HL-60/S4 treated with retinoic acid at 250 ng/mL for 4 days and 3 days (cell line): ENCODE data around the gene EXOC6.
"Not testable (repeated sequence)": the region's sequence is repeated elsewhere in the genome, so short reads cannot be mapped to it uniquely, and the experiment has no call there.

Experiments used
- in situ Hi-C: fragments of 300-500 bp; cut with MboI; formaldehyde crosslinking; loops from 2 replicates; pipeline ENCODE4 v1.7.0; 2022; ENCODE audit warnings: low sequenced_read_pairs

Gene EXOC6

DNA sequence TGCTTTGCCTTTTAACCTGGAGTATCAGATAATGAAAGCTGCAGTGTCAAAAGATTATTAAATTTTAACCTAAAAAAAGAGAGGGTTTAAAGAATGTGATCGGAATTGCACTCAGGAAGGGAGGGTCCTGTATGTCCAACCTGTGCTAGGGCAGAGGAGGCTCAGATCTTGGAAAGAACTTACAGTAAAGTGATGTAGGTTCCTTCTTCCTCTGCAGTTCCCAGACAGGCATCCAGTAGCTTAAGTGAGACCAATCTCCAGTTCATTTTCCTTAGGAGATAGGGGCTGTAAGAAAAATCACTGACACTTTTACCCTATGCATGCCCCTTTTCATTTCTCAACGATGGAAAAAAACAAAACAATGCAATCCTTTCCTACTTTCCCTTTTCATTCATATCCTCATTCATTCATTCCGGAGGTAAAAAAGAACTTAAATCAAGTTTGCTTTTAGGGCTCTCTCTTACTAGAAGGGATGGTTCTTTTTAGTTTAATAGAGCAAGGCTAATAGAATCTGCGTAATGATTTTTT lies 28.3 kb downstream of the EXOC6 start:
- in situ Hi-C loops = no loop called here

DNA sequence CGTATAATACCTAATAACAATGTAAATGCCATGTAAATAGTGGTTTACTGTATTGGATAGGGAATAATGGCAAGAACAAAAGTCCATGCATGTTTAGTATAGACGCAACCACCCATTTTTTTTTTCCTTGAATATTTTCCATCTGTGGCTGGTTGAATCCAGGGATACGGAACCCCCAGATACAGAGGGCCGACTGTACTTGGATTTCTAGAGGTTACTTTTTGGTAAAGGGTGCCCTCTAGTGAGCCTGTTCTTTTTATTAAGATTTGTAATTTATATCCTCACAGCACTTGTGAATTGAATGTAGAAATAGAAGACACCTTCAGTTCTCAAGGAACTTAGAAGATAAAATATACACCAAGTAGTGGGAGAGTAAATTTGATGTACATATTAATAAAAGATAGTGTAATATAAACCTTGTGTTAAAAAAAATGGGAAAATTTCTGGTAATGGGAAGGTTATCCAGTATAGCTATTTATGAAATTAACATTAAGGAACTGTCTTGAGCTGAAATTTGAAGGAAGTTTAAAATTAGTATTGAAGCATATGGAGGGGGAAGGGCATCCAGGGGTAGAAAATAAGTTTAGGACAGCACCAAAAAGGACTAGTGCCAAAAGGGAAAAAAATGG lies 32.0 kb downstream of the EXOC6 start:
- in situ Hi-C loops = no loop called here

DNA sequence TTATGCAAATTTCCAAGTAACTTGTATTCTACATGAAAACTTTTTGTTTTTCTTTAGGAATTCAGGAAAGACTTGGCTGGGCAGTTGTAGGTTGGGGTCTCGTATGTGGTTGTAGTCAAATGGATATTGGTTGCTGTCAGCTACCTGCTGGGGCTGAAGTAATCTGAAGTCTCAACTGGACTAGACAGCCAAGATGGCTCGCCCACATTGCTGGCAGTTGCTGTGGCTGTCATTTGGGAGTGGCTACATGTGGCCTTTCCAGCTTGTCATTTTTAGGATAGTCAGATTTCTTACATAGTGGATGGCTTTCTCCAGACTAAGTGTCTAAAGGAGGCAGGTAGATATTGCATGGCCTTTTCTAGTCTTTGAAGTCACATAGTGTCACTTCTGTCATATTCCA lies 32.6 kb downstream of the EXOC6 start:
- in situ Hi-C loops = no loop called here

DNA sequence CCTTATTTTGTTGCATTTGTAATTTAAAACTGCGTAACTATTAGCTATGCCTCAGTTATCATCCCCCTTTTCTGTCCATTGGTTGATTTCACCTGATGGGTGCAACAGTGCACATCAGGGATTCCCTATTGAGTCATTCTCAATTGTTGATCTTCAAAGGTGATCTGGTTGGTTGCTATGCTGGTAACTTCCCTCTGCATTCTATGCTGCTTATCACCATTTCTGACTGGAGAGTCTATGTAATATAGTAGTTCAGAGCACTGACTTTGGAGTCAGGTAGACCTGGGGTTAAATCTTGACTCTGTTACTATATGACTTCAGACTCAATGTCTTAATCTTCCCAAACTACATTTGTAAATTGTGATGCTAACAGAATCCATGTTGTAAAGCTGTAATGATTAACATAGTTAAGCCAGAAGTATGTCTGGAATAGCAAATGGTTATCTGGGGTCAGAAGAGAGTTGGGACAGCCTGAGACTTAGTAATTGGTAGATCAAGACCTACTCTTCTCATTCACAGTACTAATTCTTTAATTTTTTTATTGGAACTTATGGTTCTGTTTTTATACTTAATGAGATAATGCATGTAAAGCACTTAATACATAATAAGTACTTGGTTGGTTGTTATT lies 38.1 kb downstream of the EXOC6 start:
- in situ Hi-C loops = no loop called here

DNA sequence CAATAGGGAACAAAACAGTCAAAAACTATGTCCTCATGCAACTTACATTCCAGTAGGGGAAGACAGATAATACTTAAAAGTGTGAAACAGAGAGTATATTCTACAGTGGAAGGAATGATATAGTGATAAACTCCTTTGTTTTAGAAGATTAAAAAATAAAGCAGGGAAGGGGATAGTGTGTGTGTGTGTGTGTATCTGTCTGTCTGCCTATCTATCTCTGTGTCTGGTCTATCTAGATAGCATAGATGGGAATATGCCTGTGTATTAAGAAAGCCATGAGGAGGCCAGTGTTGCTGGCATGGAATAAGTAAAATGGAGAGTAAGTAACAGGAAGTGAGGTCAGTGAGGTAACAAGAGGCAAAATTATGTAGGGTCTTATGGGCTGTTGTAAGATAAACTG lies 42.2 kb downstream of the EXOC6 start:
- in situ Hi-C loops = no loop called here

DNA sequence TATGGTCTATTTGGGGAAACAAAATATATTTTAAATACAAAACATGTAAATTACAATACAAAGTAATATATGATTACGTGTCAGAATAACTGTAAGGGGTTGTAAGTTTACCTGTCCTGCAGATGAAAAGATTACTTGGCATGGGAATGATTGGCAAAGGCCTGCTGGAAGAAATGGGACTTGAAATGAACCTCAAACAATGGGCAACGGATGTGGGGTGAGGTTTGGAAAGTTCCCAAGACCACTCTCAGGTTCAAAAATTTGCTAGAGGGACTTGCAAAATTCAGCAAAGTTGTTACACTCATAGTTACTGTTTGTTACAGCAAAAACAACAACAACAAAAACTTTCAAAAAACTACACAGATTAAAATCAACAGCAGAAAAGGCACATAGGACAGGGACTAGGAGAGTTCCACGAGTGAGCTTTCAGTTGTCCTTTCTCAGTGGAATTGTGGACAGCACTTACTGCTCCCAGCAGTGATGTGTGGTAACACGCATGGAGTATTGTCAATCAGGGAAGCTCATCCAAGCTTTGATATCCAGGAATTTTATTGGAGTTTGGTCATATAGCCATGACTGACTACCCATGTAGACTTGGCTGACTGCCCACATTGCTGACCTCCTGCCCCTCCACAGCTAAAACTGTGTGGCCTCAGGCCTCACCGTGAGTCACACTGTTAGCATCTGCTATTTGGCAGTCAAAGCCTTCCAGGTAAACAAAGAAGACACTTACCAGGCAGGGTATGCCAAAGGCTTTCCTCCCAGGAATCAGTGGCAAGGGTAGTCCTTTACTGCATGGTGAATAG lies 43.8 kb downstream of the EXOC6 start:
- in situ Hi-C loops = no loop called here

DNA sequence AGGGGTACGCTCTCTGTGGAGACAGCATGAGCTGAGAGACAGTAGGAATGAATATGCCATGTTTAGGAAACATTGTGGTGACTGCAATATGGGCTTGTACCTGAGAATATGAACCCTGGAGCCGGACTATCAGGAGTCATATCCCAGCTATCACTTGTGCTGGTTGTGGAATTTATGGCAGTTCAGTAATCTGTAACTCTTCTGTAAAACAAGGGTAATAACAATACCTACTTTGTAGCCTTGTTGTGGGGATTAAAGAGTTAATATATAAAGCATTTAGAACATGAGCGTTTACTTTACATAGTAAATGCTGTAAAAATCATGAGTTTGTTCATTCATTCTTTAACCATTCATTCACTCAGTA lies 44.4 kb downstream of the EXOC6 start:
- in situ Hi-C loops = no loop called here

DNA sequence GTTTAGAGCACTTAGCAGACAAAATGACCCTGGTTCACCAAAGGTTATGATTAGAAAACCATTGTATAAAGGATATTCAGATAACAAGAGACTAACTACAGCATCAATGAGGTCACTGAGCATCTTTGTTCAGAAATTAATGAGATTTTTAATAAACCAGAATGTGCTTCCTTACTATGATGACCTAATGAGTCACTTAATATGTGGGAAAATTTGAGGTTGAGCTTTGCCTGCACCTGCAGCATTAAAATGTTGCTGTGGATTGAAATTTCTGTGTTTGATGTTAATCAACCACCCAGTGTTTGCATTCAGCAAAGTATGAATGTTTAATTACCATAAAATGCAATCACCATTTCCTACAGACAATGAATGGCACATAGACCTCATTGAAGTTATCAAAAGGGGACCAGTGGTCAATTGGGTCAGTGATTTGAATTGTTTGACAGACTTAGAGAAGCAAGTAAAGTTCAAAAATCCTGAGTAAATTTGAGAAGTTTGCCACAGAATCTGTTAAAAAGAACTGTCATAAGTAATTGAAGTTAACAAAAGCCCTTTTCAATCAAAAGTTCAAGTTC lies 45.8 kb downstream of the EXOC6 start:
- in situ Hi-C loops = no loop called here

DNA sequence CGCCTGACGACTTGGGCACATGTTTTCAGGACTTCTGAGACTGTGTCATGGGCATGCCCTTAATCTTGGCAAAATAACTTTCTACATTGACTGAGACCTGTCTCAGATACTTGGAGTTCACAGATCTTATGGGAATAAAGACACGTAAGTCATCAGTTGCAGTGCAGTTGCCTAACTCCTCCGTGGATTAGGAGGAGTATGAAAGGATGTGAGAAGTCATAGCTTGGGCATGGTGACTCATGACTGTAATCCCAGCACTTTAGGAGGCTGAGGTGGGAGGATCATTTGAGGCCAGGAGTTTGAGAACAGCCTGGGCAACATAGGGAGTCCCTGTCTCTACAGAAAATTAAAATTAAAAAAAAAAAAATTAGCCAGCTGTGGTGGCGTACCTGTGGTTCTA lies 49.6 kb downstream of the EXOC6 start:
- in situ Hi-C loops = no loop called here

DNA sequence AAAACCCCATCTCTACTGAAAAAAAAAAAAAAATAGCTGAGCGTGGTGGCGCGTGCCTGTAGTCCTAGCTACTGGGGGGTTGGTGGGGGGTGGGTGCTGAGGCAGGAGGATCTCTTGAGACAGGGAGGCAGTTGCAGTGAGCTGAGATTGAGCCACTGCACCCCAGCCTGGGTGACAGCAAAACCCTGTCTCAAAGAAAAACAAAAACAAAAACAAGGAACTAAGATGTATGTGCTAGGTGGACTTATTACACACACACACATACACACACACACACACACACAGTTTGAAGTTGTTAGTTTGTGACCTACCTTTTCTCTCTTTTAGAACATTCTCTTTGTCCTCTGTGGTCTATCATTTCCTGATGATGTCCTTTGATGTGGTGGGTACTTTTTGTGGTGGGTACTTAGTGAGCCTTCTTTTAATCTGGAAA lies 53.5 kb downstream of the EXOC6 start:
- in situ Hi-C loops = no loop called here

DNA sequence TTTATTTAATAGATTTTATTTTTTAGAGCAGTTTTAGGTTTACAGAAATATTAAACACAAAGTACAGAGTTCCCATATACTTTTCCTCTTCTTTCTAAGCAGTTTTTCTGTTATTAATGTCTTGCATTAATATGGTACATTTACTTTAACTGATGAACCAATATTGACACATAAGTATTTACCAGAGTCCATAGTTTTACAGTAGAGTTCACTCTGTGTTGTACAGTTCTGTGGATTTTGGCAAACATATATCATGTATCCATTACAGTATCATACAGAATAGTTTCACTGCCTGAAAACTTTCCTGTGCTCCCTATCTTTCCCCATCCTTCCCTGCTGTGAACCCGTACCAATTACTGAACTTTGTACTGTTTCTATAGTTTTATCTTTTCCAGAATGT lies 55.3 kb downstream of the EXOC6 start:
- in situ Hi-C loops = no loop called here

DNA sequence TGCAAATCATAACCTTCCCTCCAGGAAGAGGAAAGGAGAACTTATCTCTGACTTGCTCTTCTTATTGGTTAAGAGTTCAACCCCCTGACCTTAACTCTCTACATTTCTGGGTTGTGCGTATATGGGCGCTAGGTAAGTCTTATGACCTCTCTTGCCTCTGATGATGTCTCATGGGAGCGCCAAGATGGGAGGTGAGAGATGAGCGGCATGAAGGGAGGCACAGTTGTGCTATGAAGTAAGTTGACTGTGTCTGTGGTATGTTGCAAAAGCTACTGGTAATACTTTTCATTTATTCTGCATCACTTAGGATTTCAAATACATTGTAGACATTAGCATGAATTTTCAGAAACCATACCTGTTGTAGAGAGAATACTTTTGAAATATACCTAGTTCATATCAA lies 59.0 kb downstream of the EXOC6 start:
- in situ Hi-C loops = no loop called here

DNA sequence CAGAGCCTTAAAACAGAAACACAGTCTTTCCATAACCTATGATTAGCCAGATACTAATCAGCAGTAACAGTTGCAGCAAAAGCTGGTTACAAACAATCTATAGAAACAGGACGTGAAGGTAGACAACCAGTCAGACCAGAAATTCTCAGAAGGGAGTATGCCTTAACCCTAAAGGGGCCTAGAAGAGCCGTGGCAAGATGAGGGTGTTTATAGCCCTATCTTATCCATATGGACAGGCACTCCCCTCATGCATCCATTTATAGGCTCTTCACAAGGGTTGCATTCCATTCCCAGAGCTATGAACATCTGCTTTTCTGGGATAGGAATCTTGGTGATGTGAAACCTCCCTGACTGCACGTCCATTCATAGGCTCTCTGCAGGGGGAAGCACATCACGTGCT lies 64.3 kb downstream of the EXOC6 start:
- in situ Hi-C loops = not testable (repeated sequence)

DNA sequence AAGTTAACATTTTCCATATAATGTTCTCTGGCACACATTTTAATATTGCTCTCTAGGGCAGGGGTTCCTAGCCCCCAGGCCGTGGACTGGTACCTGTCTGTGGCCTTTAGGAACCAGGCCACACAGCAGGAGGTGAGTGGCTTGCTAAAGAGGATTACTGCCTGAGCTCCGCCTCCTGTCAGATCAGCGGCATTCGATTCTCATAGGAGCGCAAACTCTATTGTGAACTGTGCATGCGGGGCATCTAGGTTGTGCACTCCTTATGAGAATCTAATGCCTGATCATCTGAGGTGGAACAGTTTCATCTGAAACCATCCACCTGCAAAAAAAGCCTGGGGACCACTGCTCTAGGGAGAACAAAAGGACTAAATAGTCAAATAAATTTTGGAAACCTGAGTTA lies 65.7 kb downstream of the EXOC6 start:
- in situ Hi-C loops = no loop called here

DNA sequence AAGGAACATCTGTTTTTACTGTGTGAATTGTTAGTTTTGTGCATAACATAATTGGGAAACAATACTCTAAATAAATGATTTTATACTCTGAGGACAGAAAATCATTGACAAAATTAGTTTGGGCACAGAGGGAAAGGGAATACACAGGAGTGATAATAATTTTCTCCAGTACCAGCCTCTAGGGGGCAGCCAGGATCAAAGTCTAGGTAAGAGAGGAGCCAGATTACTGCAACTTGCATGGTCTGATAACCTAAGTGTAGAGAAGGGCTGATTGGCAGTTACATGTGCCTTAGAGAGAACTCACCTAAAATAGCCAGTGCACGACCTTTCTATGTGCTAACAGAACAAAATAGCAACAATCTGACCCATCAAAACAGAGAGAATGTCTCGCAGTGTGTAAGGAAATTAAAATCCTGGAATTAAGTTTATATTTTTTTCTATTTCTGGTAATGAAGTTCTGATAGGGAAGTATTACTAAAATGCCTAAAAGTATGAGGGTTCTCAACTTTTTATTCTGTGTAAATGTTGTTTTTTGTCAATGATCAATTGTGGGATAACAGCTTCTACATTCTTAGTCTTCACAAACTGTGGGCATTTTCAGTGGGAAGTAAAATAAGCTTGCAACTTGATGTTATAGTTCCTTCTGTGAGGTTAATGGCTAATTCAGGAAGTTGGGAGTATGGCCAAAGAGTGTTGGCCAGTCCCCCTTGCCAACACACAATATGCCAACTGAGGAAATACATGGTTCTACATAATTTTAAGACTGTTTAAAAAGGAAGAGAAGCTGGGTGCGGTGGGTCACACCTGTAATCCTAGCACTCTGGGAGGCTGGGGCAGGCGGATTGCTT lies 66.4 kb downstream of the EXOC6 start:
- in situ Hi-C loops = no loop called here

DNA sequence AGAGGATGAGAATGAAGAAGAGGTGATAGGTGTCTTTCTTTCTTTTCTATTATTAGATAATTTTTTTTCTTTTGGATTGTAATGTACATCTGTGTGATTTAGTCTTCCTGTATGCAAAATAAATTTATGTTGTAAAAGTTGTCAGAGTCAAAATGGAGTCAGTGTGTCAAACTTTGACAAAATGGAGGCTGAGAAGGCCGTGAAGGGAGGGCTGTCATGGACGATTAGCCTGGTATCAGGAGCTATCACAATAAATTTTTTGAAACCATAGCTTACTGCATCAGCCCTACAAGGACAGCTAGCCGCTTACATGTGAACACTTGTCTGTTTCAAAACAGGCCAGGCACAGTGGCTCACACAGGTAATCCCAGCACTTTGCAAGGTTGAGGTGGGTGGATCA lies 67.6 kb downstream of the EXOC6 start:
- in situ Hi-C loops = no loop called here

DNA sequence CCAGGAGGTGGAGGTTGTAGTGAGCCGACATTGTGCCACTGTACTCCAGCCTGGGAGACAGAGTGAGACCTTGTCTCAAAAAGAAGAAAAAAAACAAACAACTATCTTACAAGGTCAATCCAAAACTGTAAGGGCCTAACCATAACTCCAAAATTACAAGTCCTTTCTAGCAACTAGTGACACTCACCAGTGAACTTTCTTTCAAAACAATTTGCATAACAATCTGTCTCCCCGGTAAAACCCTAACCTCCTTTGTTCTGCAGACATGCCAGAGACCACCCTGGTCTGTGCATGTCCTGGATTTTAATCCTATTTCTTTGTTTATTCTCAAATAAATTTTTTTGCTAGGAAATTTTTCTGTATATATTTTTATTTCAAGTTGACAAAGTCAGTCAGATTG lies 68.1 kb downstream of the EXOC6 start:
- in situ Hi-C loops = no loop called here

DNA sequence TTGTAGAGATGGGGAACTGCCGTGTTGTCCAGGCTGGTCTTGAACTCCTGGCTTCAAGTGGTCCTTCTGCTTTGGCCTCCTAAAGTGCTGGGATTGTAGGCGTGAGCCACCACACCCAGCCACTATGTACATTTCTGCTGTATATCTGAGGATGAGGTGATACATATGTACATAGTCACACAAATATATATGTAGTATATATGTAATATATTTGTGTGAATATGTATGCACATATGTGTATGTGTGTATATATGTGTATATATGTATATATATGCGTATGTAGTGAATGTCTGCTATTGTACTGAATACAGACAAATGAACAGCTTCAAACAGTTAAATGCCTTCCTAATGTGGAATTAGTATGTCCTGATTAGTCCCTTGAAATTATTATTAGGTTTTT lies 70.3 kb downstream of the EXOC6 start:
- in situ Hi-C loops = no loop called here

DNA sequence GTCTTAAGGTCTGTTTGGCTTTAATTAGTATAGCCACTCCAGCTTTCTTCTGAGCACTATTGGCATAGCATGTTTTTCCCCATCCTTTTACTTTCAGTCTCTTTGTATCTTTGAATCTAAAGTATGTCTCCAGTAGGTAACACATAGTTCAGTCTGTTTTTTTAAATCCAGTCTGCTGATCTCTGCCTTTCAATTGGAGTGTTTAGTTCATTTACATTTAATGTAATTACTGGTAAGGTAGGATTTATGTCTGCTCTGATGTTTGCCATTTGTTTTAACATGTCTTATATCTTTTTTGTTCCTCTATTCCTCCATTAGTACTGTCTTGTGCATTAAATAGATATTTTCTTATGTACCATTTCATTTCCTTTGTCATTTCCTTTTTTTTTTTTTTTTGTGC lies 72.5 kb downstream of the EXOC6 start:
- in situ Hi-C loops = no loop called here

DNA sequence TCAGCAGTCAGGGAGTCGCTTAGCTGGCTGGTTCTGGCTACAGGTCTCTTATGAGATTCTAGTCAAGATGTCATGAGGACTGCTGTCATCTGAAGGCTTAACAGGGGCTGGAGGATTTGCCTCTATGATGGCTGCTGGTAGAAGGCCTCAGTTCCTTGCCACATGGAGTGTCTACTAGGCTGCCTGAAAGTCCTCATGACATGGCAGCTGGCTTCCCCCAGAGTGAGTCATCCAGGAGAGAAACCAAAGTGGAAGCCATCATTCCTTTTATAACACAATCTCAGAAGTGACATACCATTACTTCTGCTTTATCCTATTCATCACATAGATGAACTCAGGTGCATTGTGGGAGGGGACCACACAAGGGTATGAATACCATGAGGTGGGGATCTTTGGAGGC lies 75.1 kb downstream of the EXOC6 start:
- in situ Hi-C loops = no loop called here

DNA sequence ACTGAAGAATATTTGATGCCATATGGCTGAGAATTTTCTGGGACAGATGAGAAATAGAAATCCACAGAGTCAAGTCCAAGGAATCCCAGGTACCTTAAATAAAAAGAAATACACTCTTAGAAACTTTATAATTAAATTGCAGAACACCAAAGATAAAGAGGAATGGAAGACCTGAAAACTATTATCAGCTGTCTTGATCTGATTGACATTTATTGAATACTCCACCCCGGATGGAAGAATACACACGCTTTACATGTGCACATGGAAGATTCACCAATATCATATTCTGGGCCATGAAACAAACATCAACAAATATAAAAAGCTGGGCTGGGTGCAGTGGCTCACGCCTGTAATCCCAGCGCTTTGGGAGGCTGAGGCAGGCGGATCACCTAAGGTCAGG lies 81.6 kb downstream of the EXOC6 start:
- in situ Hi-C loops = no loop called here
